Breast epithelium (tissue), 3 donors: Measurements from ENCODE around the gene GABRA1.

Source experiments
- POLR2A ChIP-seq: fragments of 450-650 bp; IDR thresholded peaks from one replicate; pipeline ENCODE4 v1.6.1; 2016; ENCODE audit warnings: antibody characterized with exemption, mild to moderate bottlenecking, moderate library complexity
- TF ChIP-seq, protein P1 (sequence below), 3 donors: fragments of 450-650 bp; IDR thresholded peaks; one replicate each; pipeline ENCODE4 v1.5.1; 2016 to 2017; ENCODE audit warnings: antibody characterized with exemption in 3 of 3, mild to moderate bottlenecking in 3 of 3, moderate library complexity in 3 of 3

DNA sequence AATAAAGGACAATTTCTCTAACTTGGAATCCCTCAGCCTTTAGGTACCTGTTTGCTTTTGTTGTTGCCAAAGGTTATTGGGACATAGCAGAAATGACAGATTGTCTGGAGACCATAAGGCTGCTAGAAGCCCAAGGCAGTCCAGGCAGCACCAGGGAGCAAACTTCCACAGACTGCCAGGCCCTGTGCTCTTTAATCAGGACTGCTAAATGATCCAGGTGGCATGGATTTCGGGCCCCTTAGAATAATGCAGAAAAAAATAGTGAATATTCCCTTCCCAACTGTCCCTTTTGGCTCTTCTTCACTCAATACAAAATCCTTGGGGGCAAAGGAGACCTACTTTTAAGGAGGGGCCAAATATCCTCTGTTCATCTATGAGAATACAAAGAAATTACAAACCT, 73.9 kb downstream of the GABRA1 start:
- no peak for TF ChIP-seq POLR2A
- TF ChIP-seq, protein P1, sequence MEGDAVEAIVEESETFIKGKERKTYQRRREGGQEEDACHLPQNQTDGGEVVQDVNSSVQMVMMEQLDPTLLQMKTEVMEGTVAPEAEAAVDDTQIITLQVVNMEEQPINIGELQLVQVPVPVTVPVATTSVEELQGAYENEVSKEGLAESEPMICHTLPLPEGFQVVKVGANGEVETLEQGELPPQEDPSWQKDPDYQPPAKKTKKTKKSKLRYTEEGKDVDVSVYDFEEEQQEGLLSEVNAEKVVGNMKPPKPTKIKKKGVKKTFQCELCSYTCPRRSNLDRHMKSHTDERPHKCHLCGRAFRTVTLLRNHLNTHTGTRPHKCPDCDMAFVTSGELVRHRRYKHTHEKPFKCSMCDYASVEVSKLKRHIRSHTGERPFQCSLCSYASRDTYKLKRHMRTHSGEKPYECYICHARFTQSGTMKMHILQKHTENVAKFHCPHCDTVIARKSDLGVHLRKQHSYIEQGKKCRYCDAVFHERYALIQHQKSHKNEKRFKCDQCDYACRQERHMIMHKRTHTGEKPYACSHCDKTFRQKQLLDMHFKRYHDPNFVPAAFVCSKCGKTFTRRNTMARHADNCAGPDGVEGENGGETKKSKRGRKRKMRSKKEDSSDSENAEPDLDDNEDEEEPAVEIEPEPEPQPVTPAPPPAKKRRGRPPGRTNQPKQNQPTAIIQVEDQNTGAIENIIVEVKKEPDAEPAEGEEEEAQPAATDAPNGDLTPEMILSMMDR (IDR thresholded peaks at IDR 0.05), result no peak
